GM18867 (cell line): ENCODE results near the gene TMTC2.
"Not testable (repeated sequence)": the region's sequence is repeated elsewhere in the genome, so short reads cannot be mapped to it uniquely, and the experiment has no call there.

ENCODE experiments used
- ATAC-seq: cut with Tn5 transposase; IDR thresholded peaks from one replicate; pipeline ENCODE4 v1.9.1; 2021; ENCODE audit warnings: mild to moderate bottlenecking, moderate library complexity; ENCODE audit not compliant: unreplicated experiment

The TMTC2 gene

GRCh38 chr12:83113945-83114344 is 427.2 kb downstream of the TMTC2 start:
- no peak for ATAC-seq

GRCh38 chr12:83114966-83115365 is 428.3 kb downstream of the TMTC2 start:
- no peak for ATAC-seq

DNA sequence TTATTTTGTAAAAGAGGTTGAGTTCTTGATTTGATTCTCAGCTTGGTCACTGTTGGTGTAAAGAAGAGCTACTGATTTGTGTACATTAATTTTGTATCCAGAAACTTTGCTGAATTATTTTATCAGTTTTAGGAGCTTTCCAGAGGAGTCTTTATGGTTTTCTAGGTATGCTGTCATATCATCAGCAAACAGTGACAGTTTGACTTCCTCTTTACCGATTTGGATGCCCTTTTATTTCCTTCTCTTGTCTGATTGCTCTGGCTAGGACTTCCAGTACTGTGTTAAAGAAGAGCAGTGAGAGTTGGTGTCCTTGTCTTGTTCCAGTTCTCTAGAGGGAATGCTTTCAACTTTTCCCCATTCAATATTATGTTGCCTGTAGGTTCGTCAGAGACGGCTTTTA is 431.2 kb downstream of the TMTC2 start:
- ATAC-seq = not testable (repeated sequence)

DNA sequence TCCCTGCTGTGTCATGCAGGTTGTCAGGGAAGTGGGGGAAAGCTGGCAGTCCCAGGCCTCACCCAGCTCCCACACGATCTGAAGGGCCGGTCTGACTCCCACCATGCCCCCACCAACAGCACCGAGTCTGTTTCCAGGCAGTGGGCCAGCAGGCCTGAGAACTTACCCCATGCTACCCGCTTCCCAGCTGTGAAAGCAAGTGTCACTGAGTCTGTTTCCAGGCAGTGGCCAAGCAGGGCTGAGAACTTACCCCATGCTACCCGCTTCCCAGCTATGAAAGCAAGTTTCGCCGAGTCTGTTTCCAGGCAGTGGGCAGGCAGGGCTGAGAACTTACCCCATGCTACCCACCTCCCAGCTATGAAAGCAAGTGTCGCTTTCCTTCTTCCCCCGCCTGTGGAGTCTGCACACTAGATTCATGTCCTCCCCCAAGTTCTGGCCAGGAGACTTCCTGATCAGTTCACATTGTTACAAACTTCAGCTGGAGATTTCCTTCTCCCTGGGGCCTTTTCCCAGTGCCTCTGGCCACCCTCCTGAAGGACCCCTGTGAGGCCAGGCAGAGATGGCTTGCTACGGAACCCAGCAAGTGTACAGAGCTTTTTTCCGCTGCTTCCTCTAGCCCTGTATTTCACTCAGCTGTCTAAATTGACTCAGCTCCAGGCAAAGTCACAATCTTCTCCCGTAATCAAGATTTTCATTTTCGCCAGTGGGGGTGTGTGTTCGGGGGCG is 435.4 kb downstream of the TMTC2 start:
- ATAC-seq = no peak

DNA sequence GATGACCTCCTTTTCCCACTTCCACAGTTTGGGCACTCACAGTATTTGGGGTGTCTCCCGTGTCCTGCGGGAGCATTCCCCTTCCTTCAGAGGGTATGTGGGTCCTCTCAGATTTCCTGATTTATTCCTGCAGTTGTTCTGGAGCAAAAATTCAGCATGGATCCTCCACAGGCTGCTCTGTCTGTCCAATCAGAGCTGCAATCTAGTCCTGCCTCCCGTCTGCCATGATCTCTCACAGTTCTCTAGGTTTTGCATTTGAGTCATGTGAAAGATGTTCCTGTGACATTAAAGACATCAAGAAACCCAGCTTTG is 435.9 kb downstream of the TMTC2 start:
- ATAC-seq = no peak

GRCh38 chr12:83123039-83123438 is 436.3 kb downstream of the TMTC2 start:
- no peak for ATAC-seq

DNA sequence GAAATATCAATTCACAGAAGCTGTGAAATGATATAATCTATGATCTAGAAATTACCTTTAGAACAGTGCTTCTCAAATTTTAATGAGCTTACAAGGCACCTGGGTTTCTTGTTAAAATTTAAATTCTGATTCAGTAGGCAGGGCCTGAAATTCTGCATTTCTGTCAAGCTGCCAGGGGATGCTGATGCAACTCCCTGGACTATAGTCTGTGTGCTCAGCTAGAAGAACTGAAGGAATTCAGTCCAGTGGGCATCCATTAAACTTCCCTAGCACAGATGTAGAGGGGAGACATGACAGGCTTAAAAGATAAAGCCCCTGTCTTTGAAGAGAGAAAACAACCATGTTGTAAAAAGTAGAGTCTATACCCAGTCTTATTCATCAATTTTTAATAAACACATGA is 441.8 kb downstream of the TMTC2 start:
- ATAC-seq = no peak

- no peak for ATAC-seq
Observed at GRCh38 chr12:83130178-83130577, 443.5 kb downstream of the TMTC2 start.

GRCh38 chr12:83132360-83132759 is 445.7 kb downstream of the TMTC2 start:
- no peak for ATAC-seq

DNA sequence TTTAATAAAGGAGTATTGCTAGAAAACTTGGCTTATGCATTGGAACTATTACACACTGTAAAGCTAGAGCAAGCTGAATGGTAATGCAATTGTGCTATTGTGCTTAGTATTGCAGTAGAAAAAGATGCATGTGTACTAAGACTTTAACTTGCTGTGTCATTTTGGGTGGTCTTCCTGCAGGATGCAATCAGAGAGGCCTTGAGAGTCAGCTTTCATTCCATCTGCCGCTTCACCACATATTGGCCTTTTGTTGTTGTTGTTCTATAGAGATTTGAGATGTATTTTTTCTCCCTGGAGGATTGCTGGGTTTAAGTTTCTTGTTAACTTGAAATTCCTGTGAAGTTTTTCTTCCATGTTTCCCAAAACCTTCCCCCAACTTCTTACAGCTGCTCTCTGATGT is 449.7 kb downstream of the TMTC2 start:
- no peak for ATAC-seq

- no peak for ATAC-seq
Observed at GRCh38 chr12:83140135-83140534, 453.4 kb downstream of the TMTC2 start.

- no peak for ATAC-seq
Observed at GRCh38 chr12:83141460-83141994, 454.8 kb downstream of the TMTC2 start.

GRCh38 chr12:83142914-83143313 is 456.2 kb downstream of the TMTC2 start:
- no peak for ATAC-seq

- ATAC-seq = no peak
Observed at GRCh38 chr12:83143950-83144349, 457.2 kb downstream of the TMTC2 start.

DNA sequence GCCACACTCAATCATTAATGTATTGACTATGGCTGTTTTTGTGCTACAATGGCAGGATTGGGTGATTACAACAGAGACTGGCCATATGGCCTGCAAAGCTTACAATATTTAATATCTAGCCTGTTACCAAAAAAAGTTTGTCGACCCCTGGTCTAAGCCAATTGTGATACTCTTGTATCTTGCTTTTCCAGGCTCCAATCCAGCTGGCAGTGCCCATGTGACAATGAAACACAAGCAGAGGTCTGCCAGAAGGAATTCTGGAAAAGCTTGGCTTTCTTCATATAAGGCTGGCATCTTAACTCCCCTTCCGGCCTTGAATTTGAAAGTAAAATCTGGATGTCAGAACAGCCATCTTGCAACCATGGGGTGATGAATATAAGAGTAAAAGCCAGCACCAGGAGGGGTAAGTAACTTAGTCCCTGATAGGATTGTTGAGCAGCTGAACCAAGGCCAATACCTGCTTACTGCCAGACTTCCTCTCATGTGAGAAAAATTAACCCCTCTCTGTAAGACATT is 458.7 kb downstream of the TMTC2 start:
- no peak for ATAC-seq

- no peak for ATAC-seq
Observed at GRCh38 chr12:83147341-83147740, 460.6 kb downstream of the TMTC2 start.

- ATAC-seq = no peak
Observed at GRCh38 chr12:83149987-83150386, 463.3 kb downstream of the TMTC2 start.

DNA sequence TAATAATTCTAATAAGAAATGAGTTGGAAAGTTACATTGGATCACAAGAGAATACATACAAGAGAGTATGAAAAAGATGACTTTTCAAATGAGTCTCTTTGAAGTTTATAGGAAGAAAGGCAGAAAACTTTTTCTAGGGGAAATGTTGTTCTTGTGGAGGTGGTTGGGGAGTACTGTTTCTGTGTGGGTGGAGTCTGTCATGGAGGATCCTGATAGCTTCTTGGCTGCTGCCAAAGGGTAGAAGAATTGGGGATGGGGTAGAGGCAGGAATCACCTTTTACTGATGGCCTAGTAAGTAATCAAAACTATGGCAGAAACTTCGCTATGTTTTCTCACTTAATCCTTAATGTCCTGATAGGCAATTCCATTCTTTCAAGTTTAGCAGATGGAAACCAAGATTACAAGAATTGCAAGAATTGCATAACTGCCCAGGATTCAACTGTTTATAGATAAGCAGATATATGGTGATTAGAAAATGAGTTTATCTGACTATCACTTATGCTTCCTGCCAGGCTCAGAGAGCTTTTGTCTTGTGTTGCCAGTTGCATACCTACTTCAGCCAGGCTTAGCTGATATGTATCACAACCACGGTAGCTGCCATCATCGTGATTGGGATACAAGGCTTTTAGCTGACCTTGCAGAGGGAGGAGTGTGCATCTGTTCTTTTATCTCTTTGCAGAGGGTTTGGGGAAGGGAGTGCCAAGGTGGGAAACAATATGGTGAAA is 463.9 kb downstream of the TMTC2 start:
- ATAC-seq = no peak

GRCh38 chr12:83153177-83153576 is 466.5 kb downstream of the TMTC2 start:
- ATAC-seq = peak; percentile 92

- no peak for ATAC-seq
Observed at GRCh38 chr12:83156815-83157214, 470.1 kb downstream of the TMTC2 start.

DNA sequence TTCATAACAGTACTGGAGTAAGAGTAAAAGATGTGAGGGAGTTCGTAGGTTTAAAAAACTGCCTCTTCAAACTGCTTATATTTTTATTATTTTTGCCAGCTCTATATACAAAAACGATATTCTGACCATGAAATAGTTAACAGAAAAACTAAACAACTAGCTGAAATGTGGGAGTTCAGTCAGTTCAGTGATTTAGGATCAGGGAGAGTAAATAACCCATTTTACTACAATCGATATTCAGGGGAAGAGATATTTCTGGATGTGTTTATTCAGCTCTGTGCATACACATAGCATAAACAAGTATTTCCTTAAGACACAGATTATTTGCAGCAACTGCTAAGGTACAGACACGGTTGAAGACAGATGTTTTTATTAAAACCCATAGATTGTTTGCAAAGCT is 470.9 kb downstream of the TMTC2 start:
- no peak for ATAC-seq

GRCh38 chr12:83158613-83159207 is 472.0 kb downstream of the TMTC2 start:
- ATAC-seq = peak; percentile 96
